ENCODE data around the gene NEO1. TPM values are rescaled to one million over a fixed set of nuclear protein-coding genes. Genes with fewer than 3 reads are reported as not detected.

The NEO1 gene
- total RNA-seq, 2 experiments from 2014 or later: 3.4 to 6.3 TPM

DNA sequence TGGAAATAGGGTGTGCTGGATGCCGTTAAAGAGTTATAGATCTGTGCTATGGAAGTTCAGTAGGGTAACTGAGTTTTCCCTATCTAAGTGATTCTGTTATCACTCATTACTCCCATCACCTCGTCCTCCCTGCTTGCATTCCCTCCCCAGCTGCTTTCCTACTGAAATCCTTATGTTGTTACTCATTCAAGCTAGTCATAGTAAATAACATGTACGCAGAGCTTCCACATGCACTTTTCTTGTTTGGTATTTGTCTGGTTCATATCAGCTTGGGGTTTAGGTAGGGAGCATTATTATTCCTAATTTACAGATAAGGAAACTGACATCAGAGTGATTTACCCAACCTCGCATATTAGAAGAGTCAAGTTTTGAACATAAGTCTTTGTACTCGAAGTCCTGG lies 181.4 kb downstream of the NEO1 start:
- Mint-ChIP-seq H3K27ac (no peak overlapping the region), H3K36me3 (no peaks in the 10 kb centered on the region)
- POLR2A ChIA-PET: no interaction called here

DNA sequence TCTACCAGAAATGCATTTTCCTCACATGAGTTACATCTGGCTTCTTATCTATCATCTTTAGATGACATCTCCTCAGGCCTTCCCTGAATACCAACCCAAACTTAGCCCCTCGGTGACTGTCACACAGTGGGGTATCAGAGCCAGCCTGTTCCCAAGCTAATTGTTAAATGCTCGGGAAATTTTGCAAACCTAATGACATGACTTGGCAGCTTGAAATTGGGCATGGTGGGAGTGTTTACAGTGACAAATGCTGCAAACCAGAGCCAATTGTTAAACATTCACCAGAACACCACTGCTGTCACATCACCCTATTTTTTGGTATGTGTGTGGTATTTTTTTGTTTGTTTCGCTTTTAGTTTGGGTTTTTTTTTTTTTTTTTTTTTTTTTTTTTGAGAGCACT lies 185.6 kb downstream of the NEO1 start:
- Mint-ChIP-seq H3K9me3 (no peaks in the 10 kb centered on the region), H3K4me1 (no peaks in the 10 kb centered on the region), H3K27ac (no peak overlapping the region), H3K4me3 (no peak overlapping the region), H3K27me3 (peaks cover 3% of the 10 kb centered on the region), H3K36me3 (no peaks in the 10 kb centered on the region)
- DNase-seq (no peak), ATAC-seq (ENCODE audit: low read depth) (no peak)
- POLR2A ChIA-PET: no interaction called here

More for the DNA sequence above, 181.4 kb downstream of the NEO1 start:
- Mint-ChIP-seq H3K4me1 (no peaks in the 10 kb centered on the region), H3K9me3 (peaks cover 4% of the 10 kb centered on the region), H3K27me3 (peaks cover 3% of the 10 kb centered on the region), H3K4me3 (no peak overlapping the region)
- ATAC-seq (ENCODE audit: low read depth): no peak
- DNase-seq: no peak

DNA sequence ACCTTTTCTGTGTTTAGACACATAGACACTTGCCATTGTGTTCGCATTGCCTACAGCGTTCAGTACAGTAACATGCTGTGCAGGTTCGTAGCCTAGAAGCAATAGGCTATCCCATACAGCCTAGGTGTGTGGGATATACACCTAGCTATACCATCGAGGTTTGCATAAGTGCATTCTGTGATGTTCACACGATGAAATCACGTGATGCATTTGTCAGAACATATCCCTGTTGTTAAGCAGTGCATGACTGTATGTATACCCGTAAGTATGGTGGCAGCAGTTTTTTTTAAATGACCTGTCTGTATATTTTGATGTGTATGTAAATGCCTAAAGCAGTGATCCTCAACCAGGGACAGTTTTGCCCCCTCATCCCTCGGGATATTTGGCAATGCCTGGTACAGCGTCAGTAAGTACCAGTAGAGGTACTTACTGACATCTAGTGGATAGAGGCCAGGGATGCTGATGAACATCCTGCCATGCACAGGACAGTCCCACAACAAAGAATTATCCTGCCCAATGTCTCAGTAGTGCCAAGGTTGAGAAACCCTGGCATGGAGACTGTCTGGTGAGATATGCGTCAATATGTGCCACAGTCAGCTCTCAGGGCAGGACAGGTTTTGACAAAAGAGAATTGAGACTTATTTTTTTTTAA lies 187.4 kb downstream of the NEO1 start:
- no peak overlapping the region for H3K27ac Mint-ChIP-seq
- POLR2A ChIA-PET: no interaction called here
- H3K9me3 Mint-ChIP-seq: no peaks in the 10 kb centered on the region
- H3K36me3 Mint-ChIP-seq: no peaks in the 10 kb centered on the region
- peaks cover 3% of the 10 kb centered on the region for H3K27me3 Mint-ChIP-seq
- no peak overlapping the region for H3K4me3 Mint-ChIP-seq
- DNase-seq (no peak), ATAC-seq (ENCODE audit: low read depth) (no peak)
- H3K4me1 Mint-ChIP-seq: peaks cover 4% of the 10 kb centered on the region

DNA sequence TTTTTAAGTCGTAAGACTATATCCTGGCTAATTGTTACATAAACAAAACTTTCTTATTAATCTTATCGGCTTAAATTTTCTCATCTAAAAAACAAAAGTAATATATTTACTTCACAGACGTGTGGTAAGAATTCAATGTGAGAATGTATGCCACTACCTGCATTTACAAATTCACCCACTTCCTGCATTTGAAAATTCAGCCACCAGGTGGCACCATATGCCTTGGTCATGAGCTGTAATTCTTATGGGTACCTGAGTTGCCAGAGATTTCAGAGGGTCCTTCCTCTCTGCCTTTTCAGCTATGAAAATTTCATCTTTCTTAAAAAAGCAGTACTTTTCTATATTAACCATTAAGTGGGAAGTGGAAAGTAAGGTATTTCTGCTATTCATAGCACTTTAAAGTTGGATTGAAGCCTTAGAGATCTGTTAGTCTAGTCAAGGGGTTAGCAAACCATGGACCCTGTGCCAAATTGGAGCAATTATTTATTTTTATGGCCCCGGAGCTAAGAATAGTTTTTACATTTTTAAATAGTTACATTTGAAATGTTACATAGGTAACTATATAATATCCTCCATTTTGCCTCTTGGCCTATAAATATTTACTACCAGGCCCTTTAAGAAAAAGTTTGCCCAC lies 188.7 kb downstream of the NEO1 start:
- DNase-seq (peak; percentile 53), ATAC-seq (ENCODE audit: low read depth) (no peak)
- POLR2A ChIA-PET: no interaction called here
- Mint-ChIP-seq H3K9me3 (no peaks in the 10 kb centered on the region), H3K4me1 (peaks cover 4% of the 10 kb centered on the region), H3K36me3 (no peaks in the 10 kb centered on the region), H3K27ac (no peak overlapping the region), H3K27me3 (peaks cover 3% of the 10 kb centered on the region), H3K4me3 (no peak overlapping the region)

DNA sequence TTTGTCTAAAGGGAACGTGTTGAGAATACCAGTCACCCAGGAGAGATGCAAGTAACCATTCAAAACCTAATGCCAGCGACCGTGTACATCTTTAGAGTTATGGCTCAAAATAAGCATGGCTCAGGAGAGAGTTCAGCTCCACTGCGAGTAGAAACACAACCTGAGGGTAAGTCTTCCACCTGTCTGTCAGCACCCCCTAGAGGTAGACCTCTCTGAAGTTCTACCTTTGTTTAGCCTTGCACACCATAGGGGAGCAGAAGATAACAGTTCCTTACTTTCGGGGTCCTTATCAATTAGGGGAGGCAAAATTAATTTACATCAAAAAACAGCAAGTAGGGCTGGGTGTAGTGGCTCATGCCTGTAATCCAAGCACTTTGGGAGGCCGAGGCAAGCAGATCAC lies 192.1 kb downstream of the NEO1 start:
- no peak overlapping the region for H3K27ac Mint-ChIP-seq
- H3K27me3 Mint-ChIP-seq: peaks cover 3% of the 10 kb centered on the region
- H3K4me3 Mint-ChIP-seq: no peak overlapping the region
- no peaks in the 10 kb centered on the region for H3K36me3 Mint-ChIP-seq
- peaks cover 4% of the 10 kb centered on the region for H3K4me1 Mint-ChIP-seq
- no peaks in the 10 kb centered on the region for H3K9me3 Mint-ChIP-seq
- DNase-seq: no peak
- peak; percentile 87 for ATAC-seq (ENCODE audit: low read depth)
- POLR2A ChIA-PET: no interaction called here

DNA sequence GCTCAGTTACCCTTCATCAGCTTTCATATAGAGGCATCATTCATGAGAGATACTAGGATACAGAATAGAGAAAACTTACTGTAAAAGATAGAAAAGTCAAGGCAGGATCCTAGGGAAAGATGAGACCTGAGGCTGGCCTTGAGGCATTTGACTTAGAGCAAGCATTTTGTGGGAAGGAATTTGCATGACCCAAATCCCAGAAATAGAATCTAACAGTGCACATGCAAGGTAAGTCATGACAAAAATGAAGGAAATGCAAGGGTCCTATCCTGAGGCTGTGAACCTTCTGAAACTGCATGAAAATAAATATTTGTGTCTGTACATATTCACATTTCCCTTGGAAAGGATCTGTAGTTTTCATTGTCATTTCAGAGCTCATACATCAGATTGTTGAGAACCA lies 194.2 kb downstream of the NEO1 start:
- H3K36me3 Mint-ChIP-seq: no peaks in the 10 kb centered on the region
- peaks cover 4% of the 10 kb centered on the region for H3K4me1 Mint-ChIP-seq

DNA sequence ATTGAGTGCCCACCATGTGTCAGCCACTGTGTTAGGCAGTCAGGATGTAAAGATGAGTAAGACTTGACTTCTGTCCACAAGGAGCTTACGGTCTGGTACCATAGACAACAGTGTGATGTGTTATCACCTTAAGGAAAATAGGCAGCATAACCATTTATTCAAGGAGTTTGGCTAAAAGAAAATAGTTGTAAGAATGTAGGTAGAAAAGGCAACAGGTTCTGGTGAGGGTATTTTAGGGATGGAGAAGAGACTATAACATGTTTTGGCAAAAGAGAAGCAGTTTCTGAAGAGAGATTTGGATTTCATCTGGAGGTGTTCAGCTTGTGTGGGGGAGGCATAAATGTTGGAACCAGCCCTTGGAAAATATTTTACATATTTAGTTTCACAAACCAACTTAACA lies 194.6 kb downstream of the NEO1 start:
- Mint-ChIP-seq H3K36me3 (no peaks in the 10 kb centered on the region), H3K27ac (no peak overlapping the region), H3K4me1 (peaks cover 4% of the 10 kb centered on the region), H3K9me3 (no peaks in the 10 kb centered on the region), H3K4me3 (no peak overlapping the region), H3K27me3 (peaks cover 3% of the 10 kb centered on the region)
- DNase-seq (no peak), ATAC-seq (ENCODE audit: low read depth) (no peak)
- POLR2A ChIA-PET: no interaction called here

More for the DNA sequence above, 194.2 kb downstream of the NEO1 start:
- no peak for ATAC-seq (ENCODE audit: low read depth)
- Mint-ChIP-seq H3K4me3 (no peak overlapping the region), H3K9me3 (no peaks in the 10 kb centered on the region), H3K27ac (no peak overlapping the region), H3K27me3 (peaks cover 3% of the 10 kb centered on the region)
- DNase-seq: no peak
- POLR2A ChIA-PET: no interaction called here

DNA sequence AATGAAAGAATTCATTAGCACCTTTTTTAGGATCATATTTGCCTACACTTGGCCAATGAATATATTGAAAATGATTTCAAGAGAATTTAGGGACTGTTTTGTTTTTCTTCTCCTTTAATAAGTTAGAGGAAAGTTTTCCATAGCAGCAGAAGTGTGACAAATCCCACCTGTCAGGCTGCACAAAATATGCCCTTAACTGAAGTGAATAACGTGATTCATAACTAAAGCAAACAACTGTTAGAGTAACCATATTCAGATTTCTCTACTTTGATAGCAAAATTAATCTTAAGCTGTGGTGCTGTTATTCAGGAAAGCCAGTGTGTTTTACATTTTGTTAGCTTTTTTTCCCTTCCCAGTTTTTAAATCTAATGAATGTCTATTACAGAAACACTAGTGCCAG lies 195.1 kb downstream of the NEO1 start:
- Mint-ChIP-seq H3K4me3 (no peak overlapping the region), H3K9me3 (no peaks in the 10 kb centered on the region), H3K27me3 (no peaks in the 10 kb centered on the region), H3K27ac (no peak overlapping the region), H3K36me3 (no peaks in the 10 kb centered on the region), H3K4me1 (peaks cover 4% of the 10 kb centered on the region)
- POLR2A ChIA-PET: no interaction called here
- ATAC-seq (ENCODE audit: low read depth) (no peak), DNase-seq (no peak)

DNA sequence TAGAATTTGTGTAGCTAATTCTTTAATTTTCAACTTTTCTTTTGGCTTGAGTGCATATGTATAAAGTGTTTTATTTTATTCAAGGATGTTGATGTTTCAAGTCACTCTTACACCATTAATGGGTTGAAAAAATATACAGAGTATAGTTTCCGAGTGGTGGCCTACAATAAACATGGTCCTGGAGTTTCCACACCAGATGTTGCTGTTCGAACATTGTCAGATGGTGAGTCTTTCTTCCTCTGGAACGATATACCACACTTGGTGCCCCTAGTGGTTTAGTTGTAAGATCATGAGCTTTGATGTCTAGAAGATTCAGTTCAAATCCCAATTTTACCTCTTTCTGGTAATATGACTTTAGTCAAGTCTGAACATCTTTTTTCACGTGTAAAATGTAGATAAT lies 197.2 kb downstream of the NEO1 start:
- H3K27me3 Mint-ChIP-seq: peaks cover 2% of the 10 kb centered on the region
- no peak for ATAC-seq (ENCODE audit: low read depth)
- no peaks in the 10 kb centered on the region for H3K36me3 Mint-ChIP-seq
- POLR2A ChIA-PET: no interaction called here
- no peak overlapping the region for H3K4me3 Mint-ChIP-seq
- DNase-seq: no peak
- no peak overlapping the region for H3K27ac Mint-ChIP-seq
- no peaks in the 10 kb centered on the region for H3K4me1 Mint-ChIP-seq
- no peaks in the 10 kb centered on the region for H3K9me3 Mint-ChIP-seq

DNA sequence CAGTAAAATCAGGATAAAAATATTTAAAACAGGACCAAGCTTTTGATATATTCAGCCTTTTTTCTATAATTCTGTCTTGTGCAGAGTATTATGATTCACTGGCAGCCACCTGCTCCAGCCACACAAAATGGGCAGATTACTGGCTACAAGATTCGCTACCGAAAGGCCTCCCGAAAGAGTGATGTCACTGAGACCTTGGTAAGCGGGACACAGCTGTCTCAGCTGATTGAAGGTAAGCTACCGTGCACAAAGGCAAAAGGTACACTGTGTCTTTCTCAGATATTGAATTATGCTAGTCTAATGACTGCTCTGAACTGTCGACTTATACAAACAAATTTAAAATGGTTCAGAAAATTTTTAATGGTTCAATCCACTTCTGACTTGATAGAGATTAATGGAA lies 202.3 kb downstream of the NEO1 start:
- Mint-ChIP-seq H3K9me3 (no peaks in the 10 kb centered on the region), H3K36me3 (no peaks in the 10 kb centered on the region), H3K27me3 (peaks cover 2% of the 10 kb centered on the region), H3K27ac (no peak overlapping the region), H3K4me1 (no peaks in the 10 kb centered on the region), H3K4me3 (no peak overlapping the region)
- ATAC-seq (ENCODE audit: low read depth) (no peak), DNase-seq (no peak)
- POLR2A ChIA-PET: no interaction called here

DNA sequence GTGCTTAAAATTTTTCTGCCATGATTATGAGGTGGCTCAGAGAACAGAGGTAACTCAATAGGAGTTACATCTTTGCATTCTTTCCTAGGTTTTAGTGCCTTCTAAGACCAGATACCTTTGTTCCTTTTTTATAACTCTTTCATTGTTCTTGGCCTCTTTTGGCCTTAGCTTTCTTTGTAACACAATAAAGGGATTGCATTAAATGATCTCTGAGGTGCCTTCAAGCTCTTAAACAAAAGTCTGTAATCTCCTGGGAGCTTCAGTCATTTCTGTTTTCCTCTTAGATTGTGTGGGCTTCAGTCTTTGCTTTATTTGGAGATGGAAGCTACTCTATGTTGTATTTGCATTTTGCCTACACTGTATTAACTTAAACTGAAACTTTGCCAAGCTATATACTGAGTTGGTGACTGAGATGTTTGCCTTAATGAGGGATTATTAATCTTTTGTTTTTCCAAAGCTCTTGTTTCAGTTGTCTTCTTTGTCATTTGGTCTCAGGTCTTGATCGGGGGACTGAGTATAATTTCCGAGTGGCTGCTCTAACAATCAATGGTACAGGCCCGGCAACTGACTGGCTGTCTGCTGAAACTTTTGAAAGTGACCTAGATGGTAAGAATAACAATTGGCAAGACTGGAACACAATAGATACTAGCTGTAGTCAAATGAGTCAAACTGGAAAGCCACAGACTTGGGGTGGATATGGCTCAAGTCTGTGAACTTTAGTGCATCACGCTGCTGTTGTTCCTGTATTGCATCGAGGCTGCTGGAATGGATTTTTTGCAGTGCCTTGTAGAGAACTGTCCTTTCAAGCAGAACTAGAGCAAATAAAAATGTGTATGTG lies 206.2 kb downstream of the NEO1 start:
- POLR2A ChIA-PET: no interaction called here
- no peak overlapping the region for H3K27ac Mint-ChIP-seq
- H3K4me3 Mint-ChIP-seq: no peak overlapping the region
- H3K4me1 Mint-ChIP-seq: no peaks in the 10 kb centered on the region
- DNase-seq: no peak
- ATAC-seq (ENCODE audit: low read depth): no peak
- H3K9me3 Mint-ChIP-seq: no peaks in the 10 kb centered on the region
- no peaks in the 10 kb centered on the region for H3K27me3 Mint-ChIP-seq
- H3K36me3 Mint-ChIP-seq: no peaks in the 10 kb centered on the region

DNA sequence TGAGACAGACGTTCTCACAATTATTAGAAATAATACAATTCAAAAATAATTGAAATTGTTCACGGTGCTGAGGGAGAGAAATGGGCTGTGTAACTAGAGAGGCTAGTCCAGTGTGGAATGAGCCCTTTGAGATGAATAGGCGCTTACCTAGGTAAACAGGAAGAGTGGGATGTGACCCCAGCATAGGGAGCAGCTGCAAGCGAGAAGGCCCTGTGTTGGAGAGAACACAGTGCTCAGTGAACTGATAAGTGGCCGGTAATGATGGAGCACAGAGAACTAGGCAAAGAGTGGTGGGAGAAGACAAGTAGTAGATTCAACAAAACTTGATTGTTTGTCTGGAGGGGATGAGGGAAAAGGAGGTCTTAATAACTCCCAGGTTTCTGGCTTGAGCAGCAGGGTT lies 212.6 kb downstream of the NEO1 start:
- POLR2A ChIA-PET: no interaction called here
- H3K27me3 Mint-ChIP-seq: no peaks in the 10 kb centered on the region
- H3K4me3 Mint-ChIP-seq: no peak overlapping the region
- no peaks in the 10 kb centered on the region for H3K9me3 Mint-ChIP-seq
- H3K36me3 Mint-ChIP-seq: no peaks in the 10 kb centered on the region
- H3K4me1 Mint-ChIP-seq: peaks cover 4% of the 10 kb centered on the region
- ATAC-seq (ENCODE audit: low read depth): no peak
- no peak for DNase-seq
- H3K27ac Mint-ChIP-seq: no peak overlapping the region

DNA sequence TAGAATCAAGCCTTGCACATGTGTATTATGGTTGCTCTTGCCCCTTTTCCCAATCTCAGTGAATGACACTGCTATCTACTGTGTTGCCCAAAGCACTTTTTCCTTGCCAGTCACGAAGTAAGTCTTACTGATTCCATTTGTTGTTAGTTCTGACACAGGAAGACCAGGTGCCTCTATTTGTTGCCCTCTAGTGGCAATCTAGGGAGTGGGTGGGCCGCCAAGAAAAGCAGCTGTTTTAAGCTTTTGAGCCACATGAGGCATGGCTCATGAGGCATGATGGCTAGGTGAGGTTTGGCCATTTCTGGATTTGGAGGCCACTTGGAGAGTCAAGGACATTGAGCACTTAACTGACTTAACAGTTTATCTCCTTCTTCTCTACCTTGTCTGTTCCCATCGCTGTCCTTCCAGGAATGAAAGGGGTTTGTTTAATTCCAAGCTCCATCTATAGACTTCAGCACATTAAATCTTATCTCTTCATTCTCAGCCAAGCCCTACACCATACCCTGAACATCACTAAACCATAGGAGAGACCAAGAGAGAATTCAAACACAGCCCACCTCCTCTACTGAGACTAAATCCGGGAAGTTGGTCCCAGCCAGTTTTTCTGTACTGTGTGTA lies 213.4 kb downstream of the NEO1 start:
- peak; percentile 46 for DNase-seq
- peaks cover 4% of the 10 kb centered on the region for H3K4me1 Mint-ChIP-seq
- no peaks in the 10 kb centered on the region for H3K9me3 Mint-ChIP-seq
- peak; percentile 47 for ATAC-seq (ENCODE audit: low read depth)
- H3K27me3 Mint-ChIP-seq: no peaks in the 10 kb centered on the region
- no peak overlapping the region for H3K27ac Mint-ChIP-seq
- H3K36me3 Mint-ChIP-seq: no peaks in the 10 kb centered on the region
- POLR2A ChIA-PET: no interaction called here
- no peak overlapping the region for H3K4me3 Mint-ChIP-seq

DNA sequence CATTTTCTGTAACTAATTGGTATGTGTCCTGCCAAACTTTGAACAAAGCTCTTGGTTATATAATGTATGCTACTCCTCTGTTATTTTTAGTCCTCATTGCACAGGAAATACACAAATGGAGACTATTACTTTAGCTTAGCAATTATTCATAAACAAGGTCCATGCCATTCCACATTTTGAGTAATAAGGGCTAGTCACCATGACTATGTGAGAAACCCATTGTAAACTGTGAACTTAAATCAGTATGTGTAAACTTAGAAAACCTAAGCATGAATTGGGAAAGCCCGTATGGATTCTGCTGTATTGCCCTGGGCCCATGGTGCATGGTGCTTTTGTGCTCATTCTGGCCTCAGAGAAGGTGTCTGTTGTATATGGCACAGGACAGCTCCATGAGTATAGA lies 216.2 kb downstream of the NEO1 start:
- Mint-ChIP-seq H3K4me3 (no peak overlapping the region), H3K27ac (no peak overlapping the region), H3K9me3 (no peaks in the 10 kb centered on the region), H3K27me3 (no peaks in the 10 kb centered on the region), H3K36me3 (no peaks in the 10 kb centered on the region), H3K4me1 (peaks cover 8% of the 10 kb centered on the region)
- ATAC-seq (ENCODE audit: low read depth) (no peak), DNase-seq (no peak)
- POLR2A ChIA-PET: no interaction called here

Data from activated naive CD8-positive, alpha-beta T cell treated with anti-CD3 and anti-CD28 coated beads, Interleukin-2, amount 10 ng/mL, durations not matched to agents 7 days and 5 days (primary cell).